GM12801 (cell line): ENCODE data around the gene PRKCH.

ENCODE experiments used
- CTCF ChIP-seq: IDR thresholded peaks from one replicate; pipeline ENCODE4 v1.5.1; 2011; ENCODE audit warnings: control low read depth; ENCODE audit not compliant: insufficient read length; ENCODE audit errors: extremely low read depth

Gene PRKCH

DNA sequence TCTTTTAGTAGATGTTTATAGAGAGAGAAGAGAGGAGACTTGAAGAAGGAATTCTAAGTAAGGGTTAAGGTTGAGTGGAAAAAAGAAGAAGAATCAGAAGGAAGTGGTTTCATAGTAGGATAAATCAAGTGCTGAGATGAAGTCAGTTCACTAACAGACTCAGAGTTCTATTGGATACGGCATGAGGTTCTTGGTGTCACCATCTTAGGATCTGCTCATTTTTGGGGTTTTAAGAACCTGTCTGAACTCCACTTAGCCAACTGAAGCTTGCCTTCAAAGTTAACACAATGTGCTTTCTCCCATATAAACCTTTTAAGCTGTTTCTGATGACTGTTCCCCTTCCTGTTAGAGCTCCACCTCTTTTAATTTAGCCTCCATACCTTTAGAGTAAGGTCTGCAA, 152.6 kb downstream of the PRKCH start:
- TF ChIP-seq CTCF: no peak

DNA sequence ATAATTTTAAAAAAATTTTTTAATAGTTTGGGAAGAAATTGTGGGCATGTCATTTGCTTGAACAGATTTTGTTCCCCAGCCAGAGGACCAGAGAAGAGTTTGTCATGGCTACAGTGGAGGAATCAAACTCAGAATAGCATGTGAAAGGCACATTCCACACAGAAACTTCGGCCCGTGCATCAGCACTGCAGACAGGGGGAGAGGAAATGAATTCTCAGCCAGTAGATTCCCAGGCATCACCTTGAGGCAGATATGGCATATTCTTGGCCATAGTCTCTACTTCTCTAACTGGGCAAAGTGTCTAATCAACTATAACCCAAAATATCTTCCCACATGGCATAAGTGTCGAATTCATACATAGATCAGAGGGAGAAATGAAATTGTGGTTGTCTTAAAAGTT, 153.3 kb downstream of the PRKCH start:
- TF ChIP-seq CTCF: no peak

- TF ChIP-seq CTCF: no peak
Observed at GRCh38 chr14:61475316-61475715, 153.9 kb downstream of the PRKCH start.

DNA sequence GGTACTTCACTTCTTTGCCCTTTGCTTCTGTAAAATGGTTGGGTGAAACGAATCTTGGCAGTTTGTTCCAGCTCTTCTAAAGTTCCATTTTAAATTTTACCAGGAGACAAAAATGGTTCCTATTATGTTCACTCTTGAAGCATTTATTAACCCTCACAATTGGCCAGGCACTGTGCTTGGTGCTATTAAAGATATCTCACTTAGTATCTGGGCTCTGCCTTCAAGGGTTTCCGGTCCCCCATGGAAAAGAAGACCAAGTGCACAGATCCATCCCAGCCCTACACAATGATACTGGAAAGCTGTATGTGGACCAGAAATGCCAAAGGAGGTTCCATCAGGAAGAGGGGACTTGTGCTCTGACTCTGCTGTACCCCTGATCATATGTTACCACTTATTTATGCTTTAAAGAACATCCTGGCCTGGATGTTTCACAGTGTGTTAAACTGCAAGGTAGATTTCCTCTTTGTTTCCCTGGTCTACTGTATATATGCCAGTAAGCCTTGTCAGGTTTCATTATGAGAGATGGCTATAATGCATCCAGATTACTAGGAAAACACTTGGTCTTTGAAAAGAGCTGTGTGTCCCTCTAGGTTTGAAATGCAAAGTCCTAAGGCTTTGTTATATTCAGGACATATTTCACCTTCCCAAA, 154.8 kb downstream of the PRKCH start:
- TF ChIP-seq CTCF: no peak

DNA sequence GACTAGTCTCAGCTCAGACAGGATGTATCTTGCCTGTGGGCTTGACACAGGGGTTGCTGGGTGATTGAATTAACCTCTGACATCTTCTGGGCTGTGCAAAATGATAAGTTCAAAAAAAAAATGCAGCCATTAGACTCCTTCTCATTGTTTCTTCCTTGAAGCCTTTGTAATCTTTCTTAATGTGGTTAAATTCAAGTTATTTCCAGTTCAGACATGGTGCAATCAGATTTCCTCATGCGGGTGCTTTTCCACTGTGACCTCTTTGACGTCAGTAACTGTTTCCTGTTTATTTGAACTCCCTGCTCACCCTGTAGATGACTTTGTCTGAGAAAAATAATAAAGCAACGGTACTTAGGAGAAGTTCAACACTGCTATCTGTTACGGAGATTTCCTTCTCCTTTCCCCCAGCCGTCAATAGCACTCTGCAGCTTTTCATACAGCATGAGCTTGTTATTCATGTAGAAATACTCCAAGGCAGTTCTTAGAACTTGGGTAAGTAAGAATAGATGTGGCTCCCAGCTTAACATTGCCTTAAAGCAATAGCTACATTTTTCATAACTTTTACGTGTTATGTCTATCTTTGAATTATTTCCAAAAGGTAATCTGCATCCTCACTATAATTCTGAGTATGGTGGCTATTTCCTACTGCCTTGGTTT, 155.5 kb downstream of the PRKCH start:
- no peak for TF ChIP-seq CTCF

DNA sequence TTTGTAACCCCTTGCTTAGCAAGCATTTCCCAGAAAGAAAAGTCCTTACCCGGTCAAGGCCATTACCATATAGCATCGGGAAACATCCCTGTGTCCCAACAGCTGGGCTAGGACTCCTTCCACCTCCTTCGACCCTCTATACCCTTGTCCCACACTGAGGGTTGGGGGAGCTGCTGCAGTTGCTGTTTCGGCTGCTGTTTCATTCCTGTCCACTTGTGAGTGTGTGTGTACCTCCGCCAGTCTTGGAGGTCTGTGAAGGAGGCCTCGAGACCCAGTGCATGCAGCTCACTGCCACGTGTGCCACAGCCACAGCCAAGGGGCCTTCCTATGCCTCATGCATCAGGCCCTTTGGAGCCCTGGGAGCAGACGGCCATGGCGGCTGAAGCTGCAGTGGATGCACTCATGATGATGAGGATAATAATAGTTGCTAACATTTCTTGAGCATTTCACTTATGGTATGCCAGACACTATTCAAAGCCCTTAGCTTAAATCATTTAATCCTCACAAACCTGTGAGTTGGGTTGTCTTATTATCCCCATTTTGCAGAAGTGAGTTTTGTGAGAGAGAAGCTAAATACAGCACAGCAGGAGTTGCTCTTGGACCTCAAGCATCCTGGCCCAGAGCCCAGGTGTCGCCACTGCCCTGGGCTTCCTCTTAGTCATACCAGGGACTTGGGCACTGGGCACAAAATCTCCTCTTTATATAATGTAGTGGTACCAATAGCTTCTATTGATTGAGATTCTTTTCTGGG, 156.5 kb downstream of the PRKCH start:
- TF ChIP-seq CTCF: no peak

DNA sequence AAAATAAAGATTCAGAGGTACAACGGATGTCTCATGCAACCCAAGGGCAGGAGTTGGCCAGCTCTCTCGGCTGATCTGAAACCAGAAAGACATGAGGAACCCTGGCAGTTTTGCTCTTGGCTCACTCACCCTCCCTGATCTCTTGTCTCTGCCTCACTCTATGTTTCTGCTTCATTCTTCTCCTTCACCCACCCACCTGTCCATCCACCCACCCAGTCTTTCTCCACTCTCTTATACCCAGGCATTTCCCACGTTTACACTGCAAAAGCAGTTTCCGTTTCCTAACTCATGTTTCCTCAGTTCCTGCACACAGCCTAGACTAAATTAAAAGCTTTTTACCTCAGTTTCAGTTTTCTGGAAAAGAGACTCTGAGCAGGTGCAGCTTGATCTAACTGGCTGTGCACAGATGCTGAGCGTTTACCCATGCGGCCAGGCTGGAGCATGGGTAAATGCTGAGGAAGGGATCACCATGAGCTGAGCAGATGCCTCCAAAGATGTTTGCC, 157.6 kb downstream of the PRKCH start:
- TF ChIP-seq CTCF: no peak
